GM19395 (cell line): ENCODE measurements around the gene QRFP.

ENCODE experiments used
- ATAC-seq: cut with Tn5 transposase; IDR thresholded peaks from one replicate; pipeline ENCODE4 v1.9.1; 2021; ENCODE audit warnings: mild to moderate bottlenecking, moderate library complexity; ENCODE audit not compliant: unreplicated experiment

The QRFP gene

DNA sequence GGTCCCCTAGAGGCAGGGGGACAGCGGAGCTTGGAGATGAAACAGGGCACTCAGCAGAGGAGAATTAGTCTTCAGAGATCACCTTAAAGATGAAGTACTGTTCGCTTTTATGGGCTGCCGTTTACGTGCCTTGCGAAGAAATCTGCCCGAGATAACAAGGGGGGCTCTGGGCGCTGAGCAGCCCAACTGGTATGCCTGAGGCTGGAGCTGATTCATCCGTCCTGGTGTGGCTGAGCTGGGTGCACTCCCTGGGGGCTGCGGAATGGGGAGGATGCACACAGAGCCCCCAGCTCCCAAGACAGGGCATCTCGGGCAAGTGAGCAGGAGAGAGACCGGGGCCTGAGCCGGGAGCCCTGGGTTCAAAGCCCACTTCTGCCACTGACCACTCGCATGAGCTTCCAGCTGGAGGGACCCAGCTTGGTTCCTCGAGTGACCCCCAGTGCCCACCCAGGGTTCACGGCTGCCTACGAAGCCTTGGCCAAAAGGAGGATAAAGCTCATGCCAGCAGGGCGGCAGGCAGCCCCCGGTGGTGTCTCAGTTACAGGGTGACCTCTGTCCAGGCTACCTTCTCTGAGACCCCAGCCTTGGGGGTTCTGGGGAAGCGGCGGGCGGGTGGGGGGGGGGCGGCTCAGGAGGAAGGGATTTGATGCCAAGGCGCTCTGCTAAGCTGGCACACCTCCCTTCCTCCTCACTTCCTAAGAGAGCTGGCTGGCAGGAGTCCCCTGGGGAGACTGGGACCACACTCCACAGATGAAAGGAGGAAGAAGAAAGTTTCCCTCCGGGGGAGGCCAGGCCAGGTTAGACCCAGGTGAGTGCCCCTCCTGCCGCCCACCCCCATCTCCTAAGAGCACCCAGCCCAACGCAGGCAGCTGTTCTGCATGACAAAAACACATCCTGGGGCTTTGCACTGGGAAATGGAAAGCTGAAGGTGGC is 36.8 kb upstream of the QRFP start:
- no peak for ATAC-seq

DNA sequence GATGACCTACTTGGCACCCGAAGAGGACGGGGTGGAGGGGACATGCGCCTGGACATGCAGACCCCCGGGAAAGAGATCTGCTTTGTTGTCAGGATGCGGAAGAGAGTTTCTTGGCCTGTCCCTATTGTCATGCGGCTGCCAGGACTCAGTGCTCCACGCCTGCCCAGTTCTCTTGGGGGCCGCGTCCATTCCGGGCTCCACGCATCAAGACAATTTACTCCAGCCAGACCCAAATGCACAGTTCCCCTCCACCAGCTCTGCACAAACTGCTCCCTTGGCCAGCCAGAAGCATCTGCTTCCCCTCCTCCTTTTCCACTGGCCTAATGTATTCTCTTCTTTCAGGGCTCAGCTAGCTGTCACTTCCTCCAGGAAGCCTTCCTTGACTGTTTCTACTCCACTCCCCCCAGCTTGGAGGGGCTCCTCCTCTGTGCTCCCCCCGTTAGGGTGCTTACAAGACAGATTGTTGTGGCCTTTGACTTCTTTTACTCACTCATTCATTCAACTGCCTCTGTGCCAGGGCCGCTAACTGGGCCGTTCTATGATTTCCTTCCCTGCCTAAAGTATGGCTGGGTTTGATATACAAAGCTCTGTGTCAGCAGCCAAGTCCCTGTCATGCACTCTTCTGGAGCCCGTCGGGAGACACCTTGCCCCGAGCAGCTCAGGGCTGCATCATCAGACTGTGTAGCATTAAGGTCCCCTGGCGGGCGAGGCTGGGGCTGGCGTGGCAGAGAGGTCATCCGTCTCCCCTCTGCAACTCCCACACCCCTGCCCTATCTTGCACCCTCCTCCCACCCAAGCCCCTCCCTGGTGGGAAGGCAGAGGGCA is 35.9 kb upstream of the QRFP start:
- no peak for ATAC-seq

DNA sequence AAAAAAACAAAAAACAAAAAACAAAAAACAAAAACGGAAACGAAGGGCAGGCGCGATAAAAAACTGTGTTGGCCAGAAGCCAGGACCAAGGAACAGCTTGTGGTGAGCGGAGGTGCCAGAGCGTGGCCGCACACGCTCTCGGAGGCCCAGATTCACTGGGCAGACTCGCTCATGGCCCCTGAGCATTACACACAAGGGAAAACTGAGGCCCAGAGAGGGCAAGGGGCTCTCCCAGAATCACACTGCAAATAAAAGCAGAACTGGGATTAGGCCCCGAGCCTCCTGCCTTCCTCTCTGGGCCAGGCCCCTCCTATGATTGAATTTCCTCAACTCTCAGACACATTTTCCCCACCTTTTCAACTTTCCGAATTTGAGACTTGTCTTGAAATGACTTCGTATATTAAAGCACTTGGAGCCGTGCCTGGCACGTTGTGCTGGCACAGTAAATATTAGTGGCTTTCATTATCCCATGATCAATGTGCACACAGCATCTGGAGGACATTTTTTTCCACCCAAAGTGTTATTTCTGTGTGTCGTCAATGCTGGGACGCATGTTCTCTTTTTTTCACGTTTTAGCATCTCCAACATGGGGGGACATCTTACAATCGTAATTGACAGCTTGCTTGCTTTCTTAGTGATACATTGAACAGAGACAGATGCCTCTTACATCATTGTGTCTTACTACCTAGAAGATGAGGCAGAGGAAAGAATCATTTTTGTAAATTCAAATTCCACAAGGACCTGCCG is 35.1 kb upstream of the QRFP start:
- no peak for ATAC-seq

DNA sequence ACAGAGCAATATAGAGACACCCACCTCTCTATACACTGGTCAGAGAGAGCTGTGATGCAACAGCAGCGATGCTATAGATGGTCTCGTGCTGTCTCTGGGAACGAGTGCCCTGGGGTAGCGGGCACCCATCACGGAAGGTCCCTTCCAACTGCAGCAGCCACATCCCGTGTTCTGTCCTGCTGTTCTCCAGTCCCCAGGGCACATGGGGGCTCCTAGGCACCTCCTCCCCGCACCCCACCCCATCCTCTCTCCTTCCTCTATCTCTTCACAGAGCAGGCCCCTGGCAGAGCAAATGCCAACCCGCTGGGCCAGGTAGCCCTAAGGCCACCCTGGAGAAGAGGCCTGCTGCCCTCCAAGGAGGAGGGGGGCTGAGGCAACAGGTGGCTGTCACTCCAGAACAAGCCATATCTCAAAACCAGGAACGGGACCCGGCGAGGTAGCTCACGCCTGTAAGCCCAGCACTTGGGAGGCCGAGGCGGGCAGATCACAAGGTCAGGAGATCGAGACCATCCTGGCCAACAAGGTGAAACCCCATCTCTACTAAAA is 34.3 kb upstream of the QRFP start:
- ATAC-seq, result no peak

DNA sequence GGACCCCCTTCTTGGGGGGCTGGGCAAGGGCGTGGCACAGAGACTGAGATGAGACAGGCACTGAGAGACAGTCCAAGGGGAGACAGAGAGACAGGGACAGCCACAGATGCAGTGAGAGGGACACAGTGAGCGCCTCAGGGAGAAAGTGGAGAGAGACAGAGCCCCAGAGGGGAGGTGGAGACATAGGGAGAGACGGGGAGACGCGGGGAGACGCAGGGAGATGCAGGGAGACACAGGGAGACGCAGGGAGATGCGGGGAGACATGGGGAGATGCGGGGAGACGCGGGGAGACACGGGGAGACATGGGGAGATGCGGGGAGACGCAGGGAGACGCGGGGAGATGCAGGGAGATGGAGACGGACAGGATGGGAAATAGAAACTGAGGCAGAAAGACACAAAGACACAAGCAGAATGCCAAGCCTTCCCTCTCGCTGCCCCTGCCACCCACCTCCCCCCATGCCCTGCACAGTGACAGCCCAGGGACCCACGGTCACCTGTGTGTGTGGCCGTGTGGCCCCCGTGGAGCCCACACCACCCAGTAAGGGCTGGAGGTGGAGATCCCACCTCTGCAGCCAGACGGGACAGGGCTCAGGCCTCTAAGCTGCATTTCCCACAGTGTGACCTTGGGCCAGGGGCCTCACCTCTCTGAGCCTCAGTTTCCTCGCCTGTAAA is 33.7 kb upstream of the QRFP start:
- ATAC-seq, result no peak

DNA sequence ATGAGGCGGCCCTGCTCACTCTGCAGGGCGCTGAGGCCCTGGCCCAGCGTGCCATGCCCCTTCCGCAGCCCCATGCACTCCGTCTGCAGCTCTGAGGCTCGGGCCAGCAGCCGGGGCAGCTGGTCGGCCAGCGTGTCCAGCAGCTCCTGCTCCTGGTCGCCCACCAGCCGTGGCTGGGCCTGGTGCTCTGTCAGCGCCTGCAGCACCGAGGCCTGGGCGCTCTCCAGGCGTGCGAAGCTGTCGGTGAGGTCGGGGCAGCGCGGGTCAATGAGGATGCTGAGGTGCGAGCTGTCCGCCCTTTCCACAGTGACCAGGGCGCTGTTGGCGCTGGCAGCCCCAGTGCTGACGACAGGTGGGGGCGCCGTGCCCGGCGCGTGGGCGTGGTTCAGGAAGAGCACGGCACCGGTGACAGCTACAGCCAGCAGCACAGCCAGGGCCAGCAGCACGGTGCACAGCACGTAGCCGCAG is 33.0 kb upstream of the QRFP start:
- ATAC-seq, result no peak

DNA sequence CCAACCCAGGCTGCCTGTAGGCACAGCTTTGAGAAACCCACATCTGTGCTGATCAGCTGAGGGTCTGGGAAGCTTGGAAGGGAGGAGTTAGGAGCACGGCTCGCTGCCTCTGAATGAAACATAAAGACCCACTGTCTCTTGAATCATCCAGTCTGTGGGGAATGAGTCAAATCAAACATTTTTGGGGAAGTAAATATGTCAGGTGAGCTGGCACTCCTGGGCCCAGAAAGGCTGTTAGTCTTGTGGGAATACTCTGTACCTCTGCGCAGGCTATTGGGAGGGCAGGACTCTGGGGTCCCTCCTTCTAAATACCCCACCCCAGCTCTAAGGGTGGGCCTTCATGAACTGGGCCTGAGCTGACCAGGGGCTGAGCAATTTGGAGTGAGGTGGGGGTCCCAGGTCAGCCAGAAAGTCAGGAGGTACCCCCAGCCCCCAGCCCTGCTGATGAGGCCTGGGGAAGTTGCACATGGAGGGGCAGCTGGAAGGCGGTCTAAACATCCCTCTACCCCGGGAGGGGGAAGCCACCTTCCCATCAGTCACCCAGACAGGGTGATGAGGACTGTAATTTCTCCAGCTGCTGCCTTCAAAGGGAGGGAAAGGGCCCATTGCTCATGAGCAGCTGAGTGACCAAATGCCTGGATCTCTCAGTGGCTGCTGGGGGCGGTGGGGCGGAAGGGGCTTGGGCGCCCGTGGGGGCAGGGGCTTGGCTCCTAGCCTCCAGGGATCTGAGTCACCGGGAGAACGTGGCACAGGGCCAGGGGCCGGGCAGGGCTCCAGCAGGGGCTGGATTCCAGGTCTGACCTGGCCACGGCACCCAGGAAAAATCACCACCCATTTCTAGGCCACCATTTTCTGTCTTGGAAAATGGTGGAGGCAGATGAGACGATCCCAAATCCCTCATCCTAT is 31.6 kb upstream of the QRFP start:
- no peak for ATAC-seq

DNA sequence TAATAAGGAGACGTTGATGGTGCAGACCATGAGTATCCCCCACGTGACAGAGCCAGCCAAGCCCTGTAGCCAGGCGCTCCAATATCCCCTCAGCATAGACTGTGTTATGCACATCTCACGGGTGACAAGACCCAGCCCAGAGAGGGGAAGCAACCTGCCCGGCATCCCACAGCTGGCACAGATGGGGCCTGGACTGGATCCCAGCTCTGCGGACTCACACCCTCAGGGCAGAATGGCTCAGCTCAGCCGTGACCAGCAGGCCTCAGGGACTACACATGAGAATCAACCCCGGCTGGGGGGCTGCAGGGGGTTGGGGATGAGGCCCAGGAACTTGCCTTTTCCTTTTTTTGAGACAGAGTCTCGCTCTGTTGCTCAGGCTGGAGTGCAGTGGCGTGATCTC is 30.7 kb upstream of the QRFP start:
- ATAC-seq, result no peak

DNA sequence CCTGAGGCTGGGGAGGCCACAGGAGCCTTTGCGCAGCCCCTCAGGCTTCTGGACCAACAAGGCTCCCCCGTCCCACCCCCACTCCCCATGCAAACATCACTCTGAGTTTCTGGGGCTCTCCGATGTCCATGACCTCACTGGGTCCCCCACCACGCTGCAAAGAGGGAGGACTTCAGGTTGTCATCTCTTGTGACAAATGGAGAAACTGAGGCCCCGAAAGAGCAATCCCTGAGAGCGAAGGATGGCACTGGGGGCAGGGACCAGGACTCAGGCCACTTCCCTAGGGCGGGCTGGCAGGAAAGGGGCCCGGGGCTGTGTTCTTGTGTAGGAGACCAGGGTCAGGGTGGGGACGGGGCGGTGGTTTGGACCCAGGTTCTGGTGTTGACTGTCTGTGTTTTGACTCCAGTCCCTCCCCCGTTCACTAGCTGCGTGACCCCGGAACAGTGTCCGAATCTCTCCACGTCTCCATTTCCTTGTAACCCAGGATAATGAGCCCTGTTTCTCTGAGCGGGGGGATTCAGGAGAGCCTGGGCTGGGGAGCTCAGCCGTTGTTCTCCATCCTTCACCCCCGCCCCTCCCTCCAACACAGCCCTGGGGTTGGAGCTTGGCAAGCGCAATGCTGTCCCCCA is 28.6 kb upstream of the QRFP start:
- no peak for ATAC-seq

DNA sequence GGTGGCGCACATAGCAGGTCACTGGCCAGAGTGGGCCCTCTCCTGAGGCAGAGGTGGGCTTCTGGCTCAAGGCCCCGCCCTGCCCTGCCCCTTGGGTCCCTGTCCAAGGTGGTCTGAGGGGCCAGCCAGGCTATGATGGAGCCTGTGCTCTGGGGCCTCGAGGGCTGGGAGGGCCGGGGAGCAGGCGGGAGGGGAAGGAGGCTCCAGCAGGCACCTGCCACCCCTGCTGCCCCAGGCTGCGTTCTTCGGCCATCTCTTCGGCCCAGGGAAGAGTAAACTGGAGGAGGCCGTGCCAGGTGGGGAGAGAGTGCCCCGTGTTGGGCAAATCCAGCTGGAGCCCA is 27.8 kb upstream of the QRFP start:
- ATAC-seq, result no peak

DNA sequence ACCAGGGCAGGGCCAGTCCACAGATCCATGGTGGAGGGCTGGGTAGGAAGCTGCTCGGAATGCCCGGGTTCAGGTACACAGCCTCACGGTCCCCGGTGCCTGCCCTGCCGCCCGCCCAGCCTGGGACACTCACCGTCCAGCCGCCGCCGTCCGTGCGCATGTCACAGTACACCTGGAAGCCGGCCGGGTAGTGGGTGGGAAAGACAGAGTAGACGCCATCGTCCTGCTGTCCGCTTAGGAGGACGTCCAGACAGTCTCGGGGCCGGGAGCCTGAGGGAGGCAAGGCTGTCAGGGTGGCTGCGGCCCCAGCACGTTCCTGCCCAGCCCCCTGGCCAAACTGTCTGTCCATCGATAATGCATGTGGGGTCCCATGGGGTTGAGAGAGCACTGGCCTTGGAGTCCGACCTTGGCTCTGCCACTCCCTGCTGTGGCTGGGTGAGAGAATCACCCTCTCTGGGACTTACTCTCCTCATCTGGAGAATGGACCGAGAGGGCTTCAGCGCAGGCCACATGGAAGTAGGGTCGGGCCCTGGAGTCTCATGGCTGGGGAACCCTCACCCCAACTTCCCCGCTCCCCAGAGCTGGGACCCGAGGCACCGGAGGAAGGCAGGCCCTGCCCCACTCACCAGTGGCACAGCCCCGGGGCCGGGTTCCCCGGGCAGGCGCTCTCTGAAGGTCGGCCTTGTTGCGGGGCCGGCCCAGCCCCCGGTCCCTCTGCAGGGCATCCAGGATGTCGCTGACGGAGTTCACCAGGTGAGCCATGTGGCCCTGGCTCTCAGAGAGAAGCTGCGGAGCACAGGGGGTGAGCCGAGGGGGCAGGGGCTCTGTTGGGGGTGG is 27.2 kb upstream of the QRFP start:
- no peak for ATAC-seq

DNA sequence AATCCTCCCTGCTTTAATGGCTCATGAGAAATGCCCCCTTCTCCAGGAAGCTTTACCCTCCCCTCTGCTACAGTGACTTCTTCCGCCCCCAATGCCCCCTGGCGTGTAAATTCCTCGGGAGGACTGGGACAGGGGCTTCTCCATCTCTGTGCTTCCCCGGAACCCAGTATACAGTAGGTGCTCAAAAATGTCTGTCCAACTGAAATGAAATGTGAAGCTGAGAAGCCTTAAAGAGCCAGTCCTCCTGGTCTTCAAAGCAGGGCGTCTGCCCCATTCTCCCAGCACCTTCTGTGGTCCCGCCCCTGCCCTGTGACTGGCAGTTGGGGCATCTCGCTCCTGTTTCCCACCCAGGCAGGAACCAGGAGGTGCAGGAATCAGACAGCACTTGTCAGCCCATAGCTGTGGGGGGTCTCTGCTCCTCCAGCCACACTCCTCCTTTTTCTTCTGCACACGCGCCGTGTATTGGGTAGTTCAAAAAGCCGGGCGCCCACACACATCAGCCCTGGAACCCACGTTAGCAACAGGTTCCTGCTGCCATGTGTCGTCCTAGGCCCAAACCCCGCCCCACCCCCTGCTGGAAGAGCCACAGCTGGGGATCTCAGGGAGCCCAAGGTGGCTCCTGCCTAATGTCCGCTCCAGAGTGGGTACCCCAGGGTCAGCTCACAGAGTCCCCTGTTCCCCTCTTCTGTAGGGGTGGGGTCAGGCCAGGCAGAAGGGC is 26.4 kb upstream of the QRFP start:
- no peak for ATAC-seq

DNA sequence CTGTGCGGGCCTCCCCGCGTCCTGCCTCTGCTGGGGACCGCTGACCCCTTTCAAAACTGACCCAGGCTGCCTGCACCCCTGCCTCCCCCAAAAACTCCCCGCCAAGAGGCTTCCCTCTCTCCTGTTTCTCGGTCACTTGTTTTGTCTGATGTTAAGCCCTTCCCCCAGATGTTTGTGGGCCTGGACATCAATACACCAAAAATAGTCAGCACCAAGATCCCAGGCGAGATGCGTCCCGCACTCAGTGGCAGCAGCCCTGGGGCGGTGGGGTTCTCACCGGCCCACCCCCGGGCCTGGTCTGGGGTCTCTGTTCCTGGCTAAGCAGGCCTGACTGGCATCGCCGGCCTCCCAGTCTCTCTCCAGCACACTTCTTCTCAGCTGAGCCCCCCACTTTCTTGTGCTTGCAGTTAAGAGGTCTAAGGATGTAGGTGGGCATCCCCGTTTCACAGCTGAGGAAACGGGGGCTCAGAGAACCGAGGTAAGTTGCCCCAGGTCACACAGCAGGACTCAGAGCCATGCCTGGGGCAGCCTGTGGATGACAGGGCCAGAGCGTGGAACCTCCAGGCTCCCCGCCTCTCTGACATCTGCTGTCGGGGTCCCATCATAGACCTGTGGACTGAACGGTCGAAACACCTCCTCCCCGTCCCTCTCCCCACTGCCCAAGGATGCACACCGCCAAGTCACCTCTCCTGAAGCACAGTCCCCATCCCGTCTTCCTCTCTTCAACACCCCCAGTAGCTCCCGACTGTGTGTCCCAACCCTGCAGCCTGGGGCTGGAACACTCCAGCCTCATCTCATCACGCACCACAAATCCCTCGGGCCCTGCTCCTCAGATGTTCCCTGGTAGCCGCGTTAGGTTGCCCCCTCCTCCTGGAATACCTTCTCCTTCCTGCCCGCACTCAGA is 25.6 kb upstream of the QRFP start:
- no peak for ATAC-seq

DNA sequence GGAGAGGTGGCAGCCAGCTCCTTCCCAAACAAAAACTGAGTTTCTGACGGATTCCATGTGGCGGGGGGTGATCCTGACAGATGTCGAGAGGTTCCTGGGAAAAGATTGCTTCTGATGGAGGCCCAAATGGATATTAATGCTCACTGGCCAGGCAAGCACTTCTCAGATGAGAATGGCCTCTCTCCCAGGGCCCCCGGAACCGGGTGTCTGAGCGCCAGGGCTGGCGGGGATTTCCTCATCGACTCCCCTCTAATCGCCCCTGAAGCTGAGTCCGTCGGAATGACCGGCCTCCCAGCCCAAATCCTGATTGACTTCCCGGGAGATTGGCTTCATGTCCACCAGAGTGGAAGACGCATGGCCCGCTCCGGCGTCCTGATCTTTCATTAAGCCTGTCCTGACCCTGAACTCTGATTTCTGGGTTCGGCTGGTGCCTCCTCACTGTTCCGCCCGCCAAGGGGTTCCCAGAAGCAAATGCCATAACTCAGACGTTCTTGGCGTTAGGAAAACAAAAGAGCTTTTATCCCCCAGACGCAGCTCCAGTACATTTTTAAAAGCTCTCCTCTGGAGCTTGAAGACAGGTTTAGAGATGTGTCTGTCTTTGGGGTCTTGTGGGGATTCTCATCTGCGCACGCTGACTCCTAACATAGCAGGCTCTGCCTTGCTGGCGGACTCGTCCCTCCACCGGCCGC is 24.8 kb upstream of the QRFP start:
- ATAC-seq, result no peak

DNA sequence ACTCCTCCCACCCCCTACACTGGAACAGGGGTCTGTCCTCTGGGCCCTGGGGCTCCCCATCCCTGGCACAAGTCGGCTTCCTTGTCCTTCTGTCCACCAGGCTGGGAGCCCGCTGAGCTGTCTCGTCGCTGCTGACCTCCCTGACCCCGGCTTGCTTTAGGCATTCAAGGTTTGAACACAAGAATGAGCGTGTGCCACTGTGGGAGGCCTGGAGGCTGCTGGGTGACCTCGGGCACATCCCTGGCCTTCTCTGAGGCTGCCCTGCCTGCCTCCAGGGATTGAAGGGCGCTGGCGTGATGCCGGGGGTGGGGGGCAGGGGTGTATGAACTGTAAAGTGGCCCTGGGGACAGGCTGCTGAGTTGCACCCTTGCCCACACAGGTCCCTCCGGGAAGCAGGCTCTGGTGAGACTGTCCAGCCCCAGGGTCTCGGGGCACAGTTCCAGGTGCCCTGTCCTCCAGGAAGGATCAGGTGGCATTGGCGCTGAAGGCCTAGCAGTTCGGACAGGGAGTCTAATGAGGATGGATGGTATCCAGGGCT is 24.2 kb upstream of the QRFP start:
- ATAC-seq, result no peak

DNA sequence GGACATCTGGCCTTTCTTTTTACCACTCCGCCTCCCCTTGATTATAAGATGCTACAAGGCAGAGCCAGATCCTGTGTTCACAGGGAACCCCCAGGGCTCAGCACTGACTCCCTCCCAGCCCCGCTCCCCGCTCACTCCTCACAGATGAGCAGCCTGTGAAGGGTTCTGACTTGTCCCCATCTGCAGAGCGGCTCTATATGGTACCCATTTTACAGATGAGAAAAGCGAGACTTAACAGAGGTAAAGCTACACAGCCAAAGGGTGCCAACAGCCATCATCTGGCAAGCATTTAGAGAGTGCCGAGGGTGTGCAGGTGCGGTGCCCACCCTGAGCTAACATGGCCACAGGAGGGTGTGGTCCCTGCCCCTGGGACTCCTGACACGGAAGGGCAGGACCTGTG is 23.6 kb upstream of the QRFP start:
- no peak for ATAC-seq
